ENCODE data around the gene RNLS. TPM values are rescaled to one million over a fixed set of nuclear protein-coding genes. Genes with fewer than 3 reads are reported as not detected.

Gene RNLS
- total and polyA plus RNA-seq, 5 donors = 11.1 to 20.8 (median 16.2) TPM

GRCh38 chr10:88458209-88458608, 124.9 kb downstream of the RNLS start:
- no peak for ATAC-seq
- intact Hi-C loops (cut with DNase I) = no loop called here
- no peak overlapping the region for H3K27ac ChIP-seq (ENCODE audit: low read length)
- WGBS = 53% methylated on average over 3 of the region's 3 CpGs
- H3K4me3 ChIP-seq (ENCODE audit: low read length) = no peak overlapping the region
- no peaks in the 10 kb centered on the region for H3K9me3 ChIP-seq (ENCODE audit: control insufficient read depth, low read length)
- peaks cover 5% of the 10 kb centered on the region for H3K4me1 ChIP-seq (ENCODE audit: control insufficient read depth, insufficient read depth, low read length)
- DNase-seq = no peak
- H3K27me3 ChIP-seq (ENCODE audit: control insufficient read depth, insufficient read depth) = no peaks in the 10 kb centered on the region

- Histone ChIP-seq H3K9me3 (ENCODE audit: control insufficient read depth, low read length) (no peaks in the 10 kb centered on the region), H3K27ac (ENCODE audit: low read length) (no peak overlapping the region), H3K27me3 (ENCODE audit: control insufficient read depth, insufficient read depth) (no peaks in the 10 kb centered on the region), H3K4me3 (ENCODE audit: low read length) (no peak overlapping the region), H3K4me1 (ENCODE audit: control insufficient read depth, insufficient read depth, low read length) (peaks cover 5% of the 10 kb centered on the region)
- 75% methylated on average over 3 of the region's 3 CpGs for WGBS
- ATAC-seq (no peak), DNase-seq (no peak)
- intact Hi-C loops (cut with DNase I) = no loop called here
These were observed 125.5 kb downstream of the RNLS start for GRCh38 chr10:88457660-88458059.

GRCh38 chr10:88456730-88457129, 126.4 kb downstream of the RNLS start:
- Histone ChIP-seq H3K9me3 (ENCODE audit: control insufficient read depth, low read length) (no peaks in the 10 kb centered on the region), H3K4me3 (ENCODE audit: low read length) (no peak overlapping the region), H3K4me1 (ENCODE audit: control insufficient read depth, insufficient read depth, low read length) (peaks cover 5% of the 10 kb centered on the region), H3K27me3 (ENCODE audit: control insufficient read depth, insufficient read depth) (no peaks in the 10 kb centered on the region), H3K27ac (ENCODE audit: low read length) (peak overlapping the region; percentile 23)
- WGBS = 60% methylated on average over 3 of the region's 3 CpGs
- intact Hi-C loops (cut with DNase I) = no loop called here
- DNase-seq (no peak), ATAC-seq (peak in 1 of 2 donors; percentile 44)

- Histone ChIP-seq H3K27ac (ENCODE audit: low read length) (no peak overlapping the region), H3K27me3 (ENCODE audit: control insufficient read depth, insufficient read depth) (no peaks in the 10 kb centered on the region), H3K4me1 (ENCODE audit: control insufficient read depth, insufficient read depth, low read length) (peaks cover 4% of the 10 kb centered on the region), H3K9me3 (ENCODE audit: control insufficient read depth, low read length) (no peaks in the 10 kb centered on the region), H3K4me3 (ENCODE audit: low read length) (no peak overlapping the region)
- ATAC-seq (peak; percentile 14 to 50), DNase-seq (no peak)
- 55% methylated on average over 2 of the region's 2 CpGs for WGBS
- intact Hi-C loops (cut with DNase I) = no loop called here
These were observed 127.3 kb downstream of the RNLS start for GRCh38 chr10:88455831-88456230.

- Histone ChIP-seq H3K9me3 (ENCODE audit: control insufficient read depth, low read length) (no peaks in the 10 kb centered on the region), H3K27ac (ENCODE audit: low read length) (no peak overlapping the region), H3K4me1 (ENCODE audit: control insufficient read depth, insufficient read depth, low read length) (peaks cover 5% of the 10 kb centered on the region), H3K27me3 (ENCODE audit: control insufficient read depth, insufficient read depth) (no peaks in the 10 kb centered on the region), H3K4me3 (ENCODE audit: low read length) (no peak overlapping the region)
- no peak for DNase-seq
- 61% methylated on average over 1 of the region's 1 CpG for WGBS
- intact Hi-C loops (cut with DNase I) = no loop called here
- ATAC-seq = no peak
These were observed 132.9 kb downstream of the RNLS start for GRCh38 chr10:88450201-88450600.

GRCh38 chr10:88442716-88443115, 140.4 kb downstream of the RNLS start:
- Histone ChIP-seq H3K9me3 (ENCODE audit: control insufficient read depth, low read length) (no peaks in the 10 kb centered on the region), H3K27ac (ENCODE audit: low read length) (no peak overlapping the region), H3K27me3 (ENCODE audit: control insufficient read depth, insufficient read depth) (no peaks in the 10 kb centered on the region), H3K4me1 (ENCODE audit: control insufficient read depth, insufficient read depth, low read length) (no peaks in the 10 kb centered on the region), H3K4me3 (ENCODE audit: low read length) (no peak overlapping the region)
- intact Hi-C loops (cut with DNase I) = no loop called here
- DNase-seq = peak; percentile 44 to 75 (median 48)
- ATAC-seq = peak; percentile 63 to 85
- WGBS = 39% methylated on average over 4 of the region's 4 CpGs

- H3K27me3 ChIP-seq (ENCODE audit: control insufficient read depth, insufficient read depth) = no peaks in the 10 kb centered on the region
- DNase-seq (no peak), ATAC-seq (no peak)
- H3K4me1 ChIP-seq (ENCODE audit: control insufficient read depth, insufficient read depth, low read length) = no peaks in the 10 kb centered on the region
- H3K9me3 ChIP-seq (ENCODE audit: control insufficient read depth, low read length) = no peaks in the 10 kb centered on the region
- no peak overlapping the region for H3K27ac ChIP-seq (ENCODE audit: low read length)
- intact Hi-C loops (cut with DNase I) = no loop called here
- no peak overlapping the region for H3K4me3 ChIP-seq (ENCODE audit: low read length)
These were observed 142.6 kb downstream of the RNLS start for GRCh38 chr10:88440541-88440940.

GRCh38 chr10:88439932-88440331, 143.2 kb downstream of the RNLS start:
- H3K4me3 ChIP-seq (ENCODE audit: low read length) = no peak overlapping the region
- no peaks in the 10 kb centered on the region for H3K4me1 ChIP-seq (ENCODE audit: control insufficient read depth, insufficient read depth, low read length)
- intact Hi-C loops (cut with DNase I) = no loop called here
- H3K27me3 ChIP-seq (ENCODE audit: control insufficient read depth, insufficient read depth) = no peaks in the 10 kb centered on the region
- H3K27ac ChIP-seq (ENCODE audit: low read length) = no peak overlapping the region
- ATAC-seq (no peak), DNase-seq (no peak)
- H3K9me3 ChIP-seq (ENCODE audit: control insufficient read depth, low read length) = no peaks in the 10 kb centered on the region

GRCh38 chr10:88437411-88437810, 145.7 kb downstream of the RNLS start:
- no peak for DNase-seq
- no peak overlapping the region for H3K4me3 ChIP-seq (ENCODE audit: low read length)
- H3K27me3 ChIP-seq (ENCODE audit: control insufficient read depth, insufficient read depth) = no peaks in the 10 kb centered on the region
- no peaks in the 10 kb centered on the region for H3K9me3 ChIP-seq (ENCODE audit: control insufficient read depth, low read length)
- H3K4me1 ChIP-seq (ENCODE audit: control insufficient read depth, insufficient read depth, low read length) = no peaks in the 10 kb centered on the region
- no peak for ATAC-seq
- no peak overlapping the region for H3K27ac ChIP-seq (ENCODE audit: low read length)
- intact Hi-C loops (cut with DNase I) = no loop called here

- 74% methylated on average over 2 of the region's 2 CpGs for WGBS
- no peak for DNase-seq
- H3K9me3 ChIP-seq (ENCODE audit: control insufficient read depth, low read length) = no peaks in the 10 kb centered on the region
- ATAC-seq = peak; percentile 47 to 71
- no peaks in the 10 kb centered on the region for H3K27me3 ChIP-seq (ENCODE audit: control insufficient read depth, insufficient read depth)
- H3K4me1 ChIP-seq (ENCODE audit: control insufficient read depth, insufficient read depth, low read length) = no peaks in the 10 kb centered on the region
- H3K27ac ChIP-seq (ENCODE audit: low read length) = no peak overlapping the region
- intact Hi-C loops (cut with DNase I) = no loop called here
- H3K4me3 ChIP-seq (ENCODE audit: low read length) = no peak overlapping the region
These were observed 149.4 kb downstream of the RNLS start for GRCh38 chr10:88433565-88434186.

GRCh38 chr10:88431103-88431502, 152.0 kb downstream of the RNLS start:
- H3K4me3 ChIP-seq (ENCODE audit: low read length) = no peak overlapping the region
- no peak for ATAC-seq
- DNase-seq = no peak
- H3K27me3 ChIP-seq (ENCODE audit: control insufficient read depth, insufficient read depth) = no peaks in the 10 kb centered on the region
- 97% methylated on average over 1 of the region's 1 CpG for WGBS
- no peak overlapping the region for H3K27ac ChIP-seq (ENCODE audit: low read length)
- intact Hi-C loops (cut with DNase I) = no loop called here
- H3K9me3 ChIP-seq (ENCODE audit: control insufficient read depth, low read length) = no peaks in the 10 kb centered on the region
- H3K4me1 ChIP-seq (ENCODE audit: control insufficient read depth, insufficient read depth, low read length) = no peaks in the 10 kb centered on the region

- DNase-seq = peak in 2 of 3 donors; percentile 11 to 78
- no peak for ATAC-seq
- H3K27me3 ChIP-seq (ENCODE audit: control insufficient read depth, insufficient read depth) = no peaks in the 10 kb centered on the region
- H3K27ac ChIP-seq (ENCODE audit: low read length) = no peak overlapping the region
- H3K9me3 ChIP-seq (ENCODE audit: control insufficient read depth, low read length) = no peaks in the 10 kb centered on the region
- H3K4me3 ChIP-seq (ENCODE audit: low read length) = no peak overlapping the region
- WGBS = 73% methylated on average over 1 of the region's 1 CpG
- intact Hi-C loops (cut with DNase I) = no loop called here
- no peaks in the 10 kb centered on the region for H3K4me1 ChIP-seq (ENCODE audit: control insufficient read depth, insufficient read depth, low read length)
These were observed 154.1 kb downstream of the RNLS start for GRCh38 chr10:88428976-88429375.
